HepG2 (cell line): ENCODE measurements around the gene SLC35F6. TPM values are rescaled to one million over a fixed set of nuclear protein-coding genes. Genes with fewer than 3 reads are reported as not detected.

Experiments
- ATAC-seq: fragments of 200-7000 bp; cut with Tn5 transposase; 3 replicates; pipeline ENCODE4 v1.9.1; 2020; ENCODE audit warnings: mild to moderate bottlenecking, moderate library complexity
- BruUV-seq: library from RNA; stranded (reverse); fragments of 400-500 nt; replicated peaks from 2 replicates; lab custom pipeline; 2021; lab: Mats Ljungman, UMichigan
- CTCF ChIA-PET: fragments of 300-600 bp; formaldehyde crosslinking; extraction: SDS; loops from one replicate; lab custom pipeline; 2021; ENCODE audit warnings: low total read pairs, inconsistent platforms, low intra/inter-chr PET ratio; lab: Yijun Ruan, JAX
- POLR2A ChIA-PET: fragments of 350-600 bp; sonication (Branson Sonifier 250); formaldehyde crosslinking; loops from one replicate; lab custom pipeline; 2020; ENCODE audit warnings: antibody characterized with exemption, inconsistent platforms; lab: Yijun Ruan, JAX
- DNase-seq: peaks from one replicate; pipeline ENCODE4 v3.0.0-alpha.2; 2015; ENCODE audit warnings: low spot score
- FAIRE-seq: peaks from 3 replicates; lab custom pipeline; 2011; peaks lifted over from hg19 to GRCh38; lab: Jason Lieb, UNC
- H2AFZ ChIP-seq: one replicate; pipeline ENCODE4 v1.6.1; 2011; ENCODE audit warnings: low read length, inconsistent platforms
- H3K27ac ChIP-seq: fragments of 300-600 bp; 3 replicates; pipeline ENCODE4 v1.8.0; 2011; ENCODE audit warnings: mixed run types, mild to moderate bottlenecking, mixed read lengths, low read length, inconsistent platforms; ENCODE audit not compliant: insufficient read depth; ENCODE audit errors: extremely low read length
- H3K27me3 ChIP-seq, 2 experiments: fragments of 200-600 bp in 1 of 2; 2 replicates in 1 of 2; 3 replicates in 1 of 2; pipeline versions ENCODE4 v1.6.0 to v1.8.0; 2011; ENCODE audit warnings: low read length in 2 of 2, mild to moderate bottlenecking in 2 of 2, moderate library complexity in 2 of 2, inconsistent platforms in 1 of 2; ENCODE audit not compliant: insufficient read depth in 2 of 2, control insufficient read depth in 1 of 2
- H3K36me3 ChIP-seq, 2 experiments: fragments of 200-600 bp in 1 of 2; replicated peaks in 1 of 2; 2 replicates in 1 of 2; 3 replicates in 1 of 2; pipeline versions ENCODE4 v1.5.1 to v1.8.0; 2011; ENCODE audit warnings: low read length in 2 of 2, inconsistent platforms in 1 of 2; ENCODE audit not compliant: insufficient read depth in 2 of 2, control insufficient read depth in 1 of 2
- H3K4me1 ChIP-seq: 2 replicates; pipeline ENCODE4 v1.5.1; 2012; ENCODE audit warnings: low read length, inconsistent platforms; ENCODE audit not compliant: insufficient read depth
- H3K4me2 ChIP-seq: 2 replicates; pipeline ENCODE4 v1.6.0; 2011; ENCODE audit warnings: low read depth, low read length, inconsistent platforms
- H3K4me3 ChIP-seq, 3 experiments: fragments of 200-600 bp in 1 of 3; sonication (generic), shearing (Covaris generic) in 1 of 3; replicated peaks in 1 of 3; 2 replicates each; pipeline ENCODE4 v1.5.1; 2011 to 2016; ENCODE audit warnings: low read length in 3 of 3, inconsistent platforms in 2 of 3, low read depth in 2 of 3, mild to moderate bottlenecking in 2 of 3, control low read depth in 1 of 3, mixed read lengths in 1 of 3; ENCODE audit not compliant: insufficient read depth in 1 of 3
- H3K79me2 ChIP-seq: one replicate; pipeline ENCODE4 v1.6.1; 2011; ENCODE audit warnings: low read length, inconsistent platforms; ENCODE audit not compliant: insufficient read depth
- H3K9ac ChIP-seq: 2 replicates; pipeline ENCODE4 v1.6.0; 2011; ENCODE audit warnings: mild to moderate bottlenecking, low read depth, low read length, inconsistent platforms; ENCODE audit not compliant: insufficient read depth
- H3K9me3 ChIP-seq: 2 replicates; pipeline ENCODE4 v1.5.1; 2012; ENCODE audit warnings: mild to moderate bottlenecking, low read length
- H4K20me1 ChIP-seq: 2 replicates; pipeline ENCODE4 v1.6.0; 2011; ENCODE audit warnings: inconsistent platforms, mild to moderate bottlenecking, low read length, moderate library complexity; ENCODE audit not compliant: insufficient read depth
- CAMTA2 ChIP-seq: sonication (generic); formaldehyde crosslinking; IDR thresholded peaks from 2 replicates; pipeline ENCODE4 v1.4.0; 2020; ENCODE audit warnings: mild to moderate bottlenecking, missing genetic modification reagents, borderline replicate concordance
- DPF2 ChIP-seq: sonication (generic); formaldehyde crosslinking; IDR thresholded peaks from 2 replicates; pipeline ENCODE4 v1.4.0; 2020; ENCODE audit warnings: mild to moderate bottlenecking, low read depth, missing genetic modification reagents, borderline replicate concordance
- GATAD2A ChIP-seq: IDR thresholded peaks from 2 replicates; pipeline ENCODE4 v1.6.1; 2016
- MED8 ChIP-seq: sonication (generic); formaldehyde crosslinking; IDR thresholded peaks from 2 replicates; pipeline ENCODE4 v1.8.1; 2023; ENCODE audit warnings: mild to moderate bottlenecking, missing genetic modification reagents; ENCODE audit not compliant: insufficient replicate concordance
- PCBP1 ChIP-seq: fragments of 200-400 bp; formaldehyde crosslinking; IDR thresholded peaks from 2 replicates; pipeline ENCODE4 v1.6.1; 2017; ENCODE audit warnings: mild to moderate bottlenecking, low read depth, low read length, borderline replicate concordance
- ZFP37 ChIP-seq: sonication (generic); formaldehyde crosslinking; IDR thresholded peaks from 2 replicates; pipeline ENCODE4 v1.4.0; 2020; ENCODE audit warnings: missing genetic modification reagents, borderline replicate concordance
- ZNF660 ChIP-seq: sonication (generic); formaldehyde crosslinking; IDR thresholded peaks from 2 replicates; pipeline ENCODE4 v1.5.1; 2020; ENCODE audit warnings: mild to moderate bottlenecking, low read depth, missing genetic modification reagents, borderline replicate concordance
- ZNF768 ChIP-seq: sonication (generic); formaldehyde crosslinking; IDR thresholded peaks from 2 replicates; pipeline ENCODE4 v1.4.0; 2020; ENCODE audit warnings: missing genetic modification reagents
- ZNF773 ChIP-seq: sonication (generic); formaldehyde crosslinking; IDR thresholded peaks from 2 replicates; pipeline ENCODE4 v1.4.0; 2020; ENCODE audit warnings: missing genetic modification reagents, borderline replicate concordance
- WGBS: methylation state at CpG from one replicate; pipeline ENCODE4 v1.1.6; 2017; ENCODE audit warnings: low lambda C conversion rate; 5-methylcytosine and 5-hydroxymethylcytosine counted together
- in situ Hi-C: cut with HindIII; loops from 2 replicates; pipeline ENCODE4 v1.10.0; 2017; ENCODE audit warnings: low pct_unique_long_range_greater_than_20kb; ENCODE audit not compliant: extremely low pct_ligation_motif_present
- intact Hi-C: fragments of 100-400 bp; cut with micrococcal nuclease; formaldehyde crosslinking; loops from one replicate; pipeline ENCODE4 v1.10.0; 2022; ENCODE audit not compliant: unreplicated experiment
- polyA plus RNA-seq, 8 experiments: library from polyadenylated mRNA; depleted of rRNA in 3 of 8; stranded (reverse) in 7 of 8; unstranded in 1 of 8; fragments of >200 nt; fragmentation: Illumina TruSeq in 4 of 8; extraction: Trizol in 4 of 8; gene quantifications; 2 replicates each; pipeline versions ENCODE4 v1.2.1 to v1.2.3, GENCODE V29; 2011 to 2016; ENCODE audit warnings: low read depth in 4 of 8, missing spikeins in 1 of 8, mixed read lengths in 1 of 8; ENCODE audit not compliant: insufficient read depth in 1 of 8
- total RNA-seq, 5 experiments: library from RNA; depleted of rRNA; stranded (reverse); fragments of >200 nt; fragmentation: Illumina TruSeq; extraction: Trizol; gene quantifications; 2 replicates each; pipeline ENCODE4 v1.2.3, GENCODE V29; 2016; ENCODE audit warnings: low read depth in 1 of 5

Gene SLC35F6
- total and polyA plus RNA-seq, 2 of the 13 experiments (the other 11 are each of a cell fraction or from before 2014, with no cell fraction given), result 15.2 to 21.2 TPM

- Histone ChIP-seq H3K4me3 (peak overlapping the region in 1 of 3 experiments; percentile 1; a peak in 1 of 6 replicates), H3K4me2 (no peak overlapping the region), H2AFZ (no peak overlapping the region), H3K27me3 (peaks cover 3 to 45% of the 10 kb centered on the region in 2 experiments; a peak in 4 of 5 replicates), H3K9ac (no peak overlapping the region), H3K4me1 (peaks cover 45% of the 10 kb centered on the region), H3K9me3 (no peaks in the 10 kb centered on the region), H3K27ac (no peak overlapping the region), H3K36me3 (no peaks in the 10 kb centered on the region), H4K20me1 (no peaks in the 10 kb centered on the region), H3K79me2 (no peaks in the 10 kb centered on the region)
- ATAC-seq (no peak), DNase-seq (no peak), FAIRE-seq (no peak)
- 47% methylated on average over 14 of the region's 14 CpGs for WGBS
- in situ Hi-C loops, result no loop called here
- POLR2A ChIA-PET, result no interaction called here
- no TSS peak for BruUV-seq
- CTCF ChIA-PET, result no interaction called here
- TF ChIP-seq MED8 (CRISPR knock-in tag) (no peak), CAMTA2 (CRISPR knock-in tag) (no peak), ZNF773 (no peak), GATAD2A (CRISPR knock-in tag) (no peak), ZNF660 (no peak), ZNF768 (CRISPR knock-in tag) (peak; percentile 98), ZFP37 (0 out of 2 replicates have a peak, but pooled peaks have one; percentile 17), DPF2 (CRISPR knock-in tag) (no peak), PCBP1 (0 out of 2 replicates have a peak, but pooled peaks have one; percentile 34)
- intact Hi-C loops, result loop anchor here (10.0 kb wide), 1 partner anchor 90 kb away; no protein-coding TSS in a partner anchor
Observed at GRCh38 chr2:26724784-26725520, 39.1 kb upstream of the SLC35F6 start.
